ENCODE data around the gene PDGFC. TPM values are rescaled to one million over a fixed set of nuclear protein-coding genes. Genes with fewer than 3 reads are reported as not detected.
A peak's percentile ranks its signal among the peaks of the same experiment; 100 is the strongest.

The PDGFC gene
- total RNA-seq, 1 experiment from 2014 or later = 33.1 TPM

DNA sequence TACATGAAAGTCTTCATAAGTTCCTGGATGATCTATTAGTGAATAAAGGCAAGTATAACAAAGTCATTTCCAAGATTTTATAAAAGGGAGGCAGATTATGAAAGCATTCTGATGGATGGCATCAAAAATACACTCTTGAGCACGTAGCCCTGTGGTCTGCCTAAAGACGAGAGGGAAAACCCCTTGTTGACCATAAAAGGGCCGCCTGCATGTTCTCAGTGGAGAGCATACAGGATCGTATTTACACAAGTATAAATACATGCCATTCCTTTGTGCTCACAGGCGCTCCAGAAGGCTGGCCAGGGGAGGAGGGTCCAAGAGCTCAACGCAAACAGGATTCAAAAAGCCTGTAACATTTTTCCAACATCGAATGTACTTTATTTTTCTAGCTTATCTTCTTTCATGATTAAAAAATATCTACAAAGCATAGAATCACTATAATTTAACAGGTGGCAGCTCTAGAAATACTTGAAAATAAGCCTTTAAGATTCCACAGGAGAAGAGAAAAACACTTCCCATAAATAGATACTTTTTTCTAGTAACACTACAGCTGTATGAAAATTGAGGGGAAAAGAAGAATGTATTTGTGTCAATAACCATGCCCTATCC is 29.6 kb downstream of the PDGFC start:
- no peak for TF ChIP-seq CTCF (conservative IDR thresholded peaks at IDR 0.05)
- no peak for TF ChIP-seq EZH2 (IDR thresholded peaks at IDR 0.05; ENCODE audit: low read depth)
- no TSS peak for BruUV-seq (replicated peaks)
- no peaks in the 10 kb centered on the region for H3K9me3 ChIP-seq (ENCODE audit: insufficient read depth, low read depth)
- H3K4me1 ChIP-seq (replicated peaks; ENCODE audit: insufficient read depth) = no peaks in the 10 kb centered on the region
- H2AFZ ChIP-seq = no peak overlapping the region
- POLR2A ChIA-PET (ENCODE audit: unreplicated experiment) = interaction anchor here (0.5 to 0.8 kb wide), 2 partner anchors 8 to 72 kb away, joined by 5 to 18 read pairs; no protein-coding TSS in a partner anchor
- no peaks in the 10 kb centered on the region for H4K20me1 ChIP-seq (ENCODE audit: insufficient read depth)
- no peak overlapping the region for H3K4me2 ChIP-seq
- H3F3A ChIP-seq (ENCODE audit: insufficient read depth, low read depth) = no peaks in the 10 kb centered on the region
- H3K9me2 ChIP-seq (ENCODE audit: insufficient read depth) = no peaks in the 10 kb centered on the region
- CTCF ChIA-PET = interaction anchor here (0.6 kb wide), 1 partner anchor 224 kb away, joined by 6 read pairs; no protein-coding TSS in a partner anchor
- H3K27me3 ChIP-seq (ENCODE audit: insufficient read depth, low read depth) = no peaks in the 10 kb centered on the region
- H3K4me3 ChIP-seq = no peak overlapping the region
- no peaks in the 10 kb centered on the region for H3K79me2 ChIP-seq (ENCODE audit: low read depth)
- intact Hi-C loops (cut with micrococcal nuclease; ENCODE audit: unreplicated experiment) = no loop called here
- no peak overlapping the region for H3K27ac ChIP-seq
- H3K36me3 ChIP-seq (ENCODE audit: low read depth) = no peaks in the 10 kb centered on the region
- peak in 1 of 2 experiments; percentile 37 for DNase-seq

DNA sequence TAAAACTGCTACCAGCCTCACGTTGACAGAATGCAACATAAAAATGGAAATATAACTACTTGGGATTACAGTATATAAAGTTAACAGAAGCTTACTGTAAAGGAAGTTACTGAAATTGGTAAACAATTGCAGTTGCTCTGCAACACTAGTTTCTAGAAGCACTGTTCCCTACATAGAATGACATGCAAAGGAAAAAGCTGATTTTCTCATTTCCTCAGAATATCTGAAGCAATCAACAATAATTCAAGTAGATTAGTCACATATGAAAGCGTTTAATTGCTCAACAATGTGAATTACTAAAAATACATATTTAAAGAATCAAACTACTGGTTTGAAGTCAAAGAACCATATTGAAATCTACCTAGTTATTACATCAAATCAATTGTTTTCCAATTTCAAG is 31.8 kb downstream of the PDGFC start:
- ChIA-PET CTCF (no interaction called here), POLR2A (ENCODE audit: unreplicated experiment) (no interaction called here)
- H3F3A ChIP-seq (ENCODE audit: insufficient read depth, low read depth) = no peaks in the 10 kb centered on the region
- no peaks in the 10 kb centered on the region for H3K9me3 ChIP-seq (ENCODE audit: insufficient read depth, low read depth)
- H3K9me2 ChIP-seq (ENCODE audit: insufficient read depth) = no peaks in the 10 kb centered on the region
- intact Hi-C loops (cut with micrococcal nuclease; ENCODE audit: unreplicated experiment) = no loop called here
- no peaks in the 10 kb centered on the region for H3K36me3 ChIP-seq (ENCODE audit: low read depth)
- no peak overlapping the region for H2AFZ ChIP-seq
- H4K20me1 ChIP-seq (ENCODE audit: insufficient read depth) = no peaks in the 10 kb centered on the region
- BruUV-seq (replicated peaks) = no TSS peak
- no peaks in the 10 kb centered on the region for H3K4me1 ChIP-seq (replicated peaks; ENCODE audit: insufficient read depth)
- no peak overlapping the region for H3K4me2 ChIP-seq
- H3K27ac ChIP-seq = no peak overlapping the region
- H3K27me3 ChIP-seq (ENCODE audit: insufficient read depth, low read depth) = no peaks in the 10 kb centered on the region
- DNase-seq = no peak
- H3K79me2 ChIP-seq (ENCODE audit: low read depth) = no peaks in the 10 kb centered on the region
- no peak overlapping the region for H3K4me3 ChIP-seq
- TF ChIP-seq EZH2 (IDR thresholded peaks at IDR 0.05; ENCODE audit: low read depth) (no peak), CTCF (conservative IDR thresholded peaks at IDR 0.05) (no peak)

GRCh38 chr4:156939139-156939538 is 32.5 kb downstream of the PDGFC start:
- CTCF ChIA-PET = no interaction called here
- no peak for DNase-seq
- no peak overlapping the region for H3K4me2 ChIP-seq

More at GRCh38 chr4:156939139-156939538, 32.5 kb downstream of the PDGFC start:
- Histone ChIP-seq H3K27ac (no peak overlapping the region), H3K9me2 (ENCODE audit: insufficient read depth) (no peaks in the 10 kb centered on the region), H3K27me3 (ENCODE audit: insufficient read depth, low read depth) (no peaks in the 10 kb centered on the region), H3K4me1 (replicated peaks; ENCODE audit: insufficient read depth) (peaks cover 6% of the 10 kb centered on the region), H3K4me3 (no peak overlapping the region), H4K20me1 (ENCODE audit: insufficient read depth) (no peaks in the 10 kb centered on the region), H3K79me2 (ENCODE audit: low read depth) (no peaks in the 10 kb centered on the region), H3K9me3 (ENCODE audit: insufficient read depth, low read depth) (no peaks in the 10 kb centered on the region), H3K36me3 (ENCODE audit: low read depth) (no peaks in the 10 kb centered on the region), H3F3A (ENCODE audit: insufficient read depth, low read depth) (peaks cover 5% of the 10 kb centered on the region; the same call in 1 of the 2 replicates), H2AFZ (no peak overlapping the region)
- POLR2A ChIA-PET (ENCODE audit: unreplicated experiment) = no interaction called here
- TF ChIP-seq EZH2 (IDR thresholded peaks at IDR 0.05; ENCODE audit: low read depth) = no peak
- no peak for TF ChIP-seq CTCF (conservative IDR thresholded peaks at IDR 0.05)
- intact Hi-C loops (cut with micrococcal nuclease; ENCODE audit: unreplicated experiment) = no loop called here
- BruUV-seq (replicated peaks) = no TSS peak

Data from PC-9 (cell line).